HG03039 (cell line): ENCODE data around the gene RAB3B.
"Not testable (repeated sequence)": the region's sequence is repeated elsewhere in the genome, so short reads cannot be mapped to it uniquely, and the experiment has no call there.

Experiments used
- ATAC-seq: cut with Tn5 transposase; IDR thresholded peaks from one replicate; pipeline ENCODE4 v1.9.1; 2021; ENCODE audit warnings: mild to moderate bottlenecking, moderate library complexity; ENCODE audit not compliant: unreplicated experiment

RAB3B gene

DNA sequence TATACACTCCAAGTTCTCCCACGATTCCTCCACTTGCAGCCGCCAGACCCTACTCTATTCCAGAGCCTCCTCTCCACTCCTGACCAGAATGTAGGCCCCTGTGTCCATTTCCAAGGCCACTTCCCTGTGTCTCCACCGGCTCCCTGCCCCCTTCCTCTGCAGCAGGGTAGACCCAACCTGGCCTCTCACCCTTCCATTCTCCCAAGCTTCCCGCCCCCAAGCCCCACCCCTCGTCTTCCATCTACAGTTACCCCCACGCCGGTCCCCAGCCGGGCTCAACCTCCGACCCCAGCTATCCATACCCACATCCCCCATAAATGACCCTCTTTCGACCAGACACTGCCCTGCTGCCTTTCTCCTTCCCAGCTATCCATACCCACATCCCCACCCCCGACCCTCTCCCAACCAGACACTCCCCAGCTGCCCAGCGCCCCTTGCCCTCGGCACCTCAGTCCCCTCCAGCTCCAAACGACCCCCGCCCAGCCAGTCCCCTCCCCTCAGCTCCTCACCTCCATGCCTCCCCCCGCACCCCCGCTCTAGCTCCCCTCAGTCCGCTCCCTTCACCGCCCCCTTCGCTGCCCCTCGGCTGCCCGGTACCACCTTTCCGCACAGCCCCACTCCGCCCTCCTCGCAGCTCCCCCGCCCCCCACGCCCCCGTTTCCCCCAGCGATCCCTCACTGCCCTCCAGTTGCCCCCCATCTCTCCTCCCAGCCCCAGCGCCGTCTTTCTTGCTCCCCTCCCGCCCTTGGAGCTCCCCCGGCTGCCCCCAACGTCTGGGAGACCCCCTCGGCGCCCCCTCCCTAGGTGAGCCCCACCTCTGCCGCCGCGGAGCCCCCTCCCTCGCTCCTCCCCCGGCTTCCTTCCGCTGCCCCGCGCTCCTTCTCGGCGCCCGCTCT lies 670 bp downstream of the RAB3B start:
- no peak for ATAC-seq

DNA sequence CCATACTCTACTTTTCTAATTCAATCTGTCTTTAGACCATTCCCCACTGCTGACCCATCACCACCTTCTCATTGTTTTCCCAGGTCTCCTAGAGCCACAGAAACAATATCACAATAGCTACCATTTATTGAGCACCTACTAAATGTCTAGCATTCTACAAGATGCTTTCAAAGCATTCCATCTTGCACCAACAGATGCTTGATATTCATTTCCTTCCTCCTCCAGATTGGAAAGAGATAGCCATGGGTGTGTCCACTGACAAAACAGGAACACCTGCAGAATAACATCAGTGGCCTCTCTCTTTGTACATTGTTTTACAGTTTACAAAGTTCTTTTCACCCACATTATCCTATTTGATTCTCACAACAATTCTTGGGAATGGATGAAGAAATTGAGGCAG lies 2.2 kb downstream of the RAB3B start:
- no peak for ATAC-seq

- ATAC-seq: no peak
Measured at GRCh38 chr1:51986718-51987117, 3.8 kb downstream of the RAB3B start.

- ATAC-seq: no peak
Measured at GRCh38 chr1:51982161-51982560, 8.3 kb downstream of the RAB3B start.

- ATAC-seq: no peak
Measured at GRCh38 chr1:51981555-51981954, 8.9 kb downstream of the RAB3B start.

GRCh38 chr1:51978099-51978498 lies 12.4 kb downstream of the RAB3B start:
- ATAC-seq: no peak

DNA sequence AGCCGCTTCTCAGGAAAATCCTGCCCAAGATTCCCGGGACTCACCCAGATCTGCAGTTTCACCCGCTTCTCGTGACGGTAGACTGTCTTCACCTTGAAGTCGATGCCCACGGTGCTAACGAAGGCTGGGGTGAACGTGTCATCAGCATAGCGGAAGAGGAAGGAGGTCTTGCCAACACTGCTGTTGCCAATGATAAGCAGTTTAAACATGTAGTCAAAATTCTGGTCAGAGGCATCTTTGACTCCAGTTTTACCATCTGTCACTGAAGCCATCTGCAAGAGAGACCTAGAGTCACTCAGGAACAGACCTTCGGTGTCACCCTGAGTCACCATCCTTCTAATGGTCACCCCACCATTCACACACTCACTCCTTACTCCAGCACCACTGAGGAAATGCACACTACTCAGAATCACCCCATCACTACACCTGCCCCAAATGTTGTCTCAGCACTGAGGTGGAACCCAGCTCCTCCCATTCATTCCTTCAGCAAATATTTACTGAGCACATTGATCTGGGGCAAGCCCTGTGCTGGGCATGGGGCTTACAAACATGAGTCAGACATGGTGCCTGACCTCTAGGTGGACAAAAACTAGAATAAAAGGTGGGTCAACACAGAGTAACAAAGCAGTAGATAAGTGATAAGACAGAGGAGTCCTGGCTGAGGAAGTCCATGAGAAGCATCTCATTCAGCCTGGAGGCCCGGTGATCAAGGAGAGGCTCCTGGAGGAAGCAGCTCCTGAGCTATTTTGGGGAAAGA lies 13.5 kb downstream of the RAB3B start:
- ATAC-seq: no peak

DNA sequence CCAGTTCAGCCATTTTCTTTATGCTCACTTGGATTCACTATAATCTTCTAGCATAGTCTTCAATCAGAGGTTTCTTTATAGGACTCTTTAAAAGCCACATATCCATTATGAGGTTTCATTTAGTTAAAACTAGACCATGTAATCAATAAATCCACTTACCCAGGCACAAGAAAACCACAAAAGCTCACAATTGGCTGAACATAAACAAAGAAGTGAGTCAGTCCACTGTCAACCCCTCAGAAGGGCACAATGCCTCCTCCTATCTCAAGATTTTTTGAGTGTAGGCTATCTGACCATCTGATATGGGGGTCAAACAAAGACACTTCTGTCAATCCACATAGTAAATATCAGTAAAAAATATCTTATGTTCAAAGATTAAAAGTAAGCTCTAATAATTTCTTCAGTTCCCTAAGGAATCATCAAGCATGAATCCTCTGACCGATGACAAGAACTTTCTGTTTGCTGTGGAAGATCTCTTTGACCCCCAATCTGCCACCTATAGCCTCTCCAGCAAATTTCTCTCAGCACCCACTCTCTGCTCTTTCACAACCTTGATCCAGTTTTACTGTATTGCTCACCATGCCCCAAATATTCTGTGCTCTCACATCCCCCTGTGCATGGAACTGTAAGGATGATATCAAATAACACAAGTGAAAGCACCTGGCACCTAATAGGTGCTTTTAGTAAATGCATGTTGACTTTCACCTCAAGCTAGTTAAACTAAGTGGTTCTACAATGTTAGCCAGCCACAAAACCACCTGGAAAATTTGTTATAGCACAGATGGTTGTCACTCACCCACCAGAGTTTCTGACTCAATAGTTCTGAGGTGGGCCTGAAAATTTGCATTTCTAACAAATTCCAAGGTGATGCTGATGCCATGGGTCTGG lies 16.7 kb downstream of the RAB3B start:
- ATAC-seq: no peak

DNA sequence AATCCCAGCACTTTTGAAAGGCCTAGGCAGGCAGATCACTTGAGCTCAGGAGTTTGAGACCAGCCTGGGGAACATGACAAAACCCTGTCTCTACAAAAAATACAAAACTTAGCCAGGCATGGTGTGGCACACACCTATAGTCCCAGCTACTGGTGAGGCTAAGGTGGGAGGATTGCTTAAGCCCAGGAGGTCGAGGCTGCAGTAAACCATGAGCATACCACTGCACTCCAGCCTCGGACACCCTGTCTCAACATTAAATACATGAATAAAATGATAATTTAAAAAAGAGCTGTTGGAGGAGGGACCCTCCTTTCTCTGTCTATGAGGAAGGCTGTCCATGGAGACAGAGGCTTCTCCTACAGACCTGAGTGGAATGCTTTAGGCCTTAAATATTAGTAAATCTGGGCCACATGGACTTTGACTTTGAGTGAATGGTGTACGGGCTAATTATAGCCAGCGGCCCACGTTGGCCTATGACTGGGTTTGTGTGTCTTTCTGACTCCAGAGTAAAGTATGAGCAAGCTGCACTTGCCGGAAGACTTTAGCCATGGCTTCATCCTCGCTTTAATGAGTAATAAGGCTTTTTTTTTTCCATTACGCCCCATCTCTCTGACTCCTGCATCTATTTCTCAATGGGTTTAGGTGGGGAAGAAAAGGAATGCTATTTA lies 21.3 kb downstream of the RAB3B start:
- ATAC-seq: no peak

GRCh38 chr1:51968632-51969031 lies 21.9 kb downstream of the RAB3B start:
- ATAC-seq: no peak

DNA sequence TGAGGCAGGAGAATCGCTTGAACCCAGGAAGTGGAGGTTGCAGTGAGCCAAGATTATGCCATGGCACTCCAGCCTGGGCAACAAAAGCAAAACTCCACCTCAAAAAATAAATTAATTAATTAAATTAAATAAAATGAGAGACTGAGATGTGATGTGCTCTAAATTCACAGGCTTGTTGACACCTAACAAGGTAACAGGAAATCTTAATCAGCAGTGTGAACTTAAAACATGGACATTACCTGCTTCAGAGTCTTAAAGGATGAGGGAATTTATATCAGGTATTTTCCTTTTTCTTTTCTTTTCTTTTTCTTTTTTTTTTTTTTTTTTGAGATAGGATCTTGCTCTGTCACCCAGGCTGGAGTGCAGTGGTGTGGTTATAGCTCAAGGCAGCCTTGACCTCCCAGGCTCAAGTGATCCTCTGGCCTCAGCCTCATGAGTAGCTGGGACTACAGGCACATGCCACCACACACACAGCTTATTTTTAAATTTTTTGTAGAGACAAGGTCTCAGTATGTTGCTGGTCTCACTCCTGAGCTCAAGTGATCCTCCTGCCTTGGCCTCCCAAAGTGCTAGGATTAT lies 23.2 kb downstream of the RAB3B start:
- ATAC-seq: not testable (repeated sequence)

DNA sequence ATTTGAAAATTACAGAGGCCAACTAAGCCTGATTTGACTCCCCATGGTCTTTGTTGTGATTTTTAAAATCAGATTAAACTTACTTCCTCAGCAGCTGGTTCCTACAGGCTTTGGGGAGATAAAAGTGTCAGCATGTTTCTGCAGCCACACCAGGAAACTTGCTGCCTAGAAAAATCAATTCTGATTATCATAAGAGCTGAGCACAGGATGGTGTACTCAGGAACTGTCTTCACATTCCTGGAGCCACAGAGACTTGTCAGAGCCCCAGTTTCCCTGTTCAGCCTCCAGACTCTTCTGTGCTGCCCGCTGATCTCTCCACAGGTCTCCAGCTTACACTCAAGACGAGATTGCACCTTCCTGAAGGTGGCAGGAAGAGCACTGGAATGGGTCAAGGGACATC lies 23.9 kb downstream of the RAB3B start:
- no peak for ATAC-seq

DNA sequence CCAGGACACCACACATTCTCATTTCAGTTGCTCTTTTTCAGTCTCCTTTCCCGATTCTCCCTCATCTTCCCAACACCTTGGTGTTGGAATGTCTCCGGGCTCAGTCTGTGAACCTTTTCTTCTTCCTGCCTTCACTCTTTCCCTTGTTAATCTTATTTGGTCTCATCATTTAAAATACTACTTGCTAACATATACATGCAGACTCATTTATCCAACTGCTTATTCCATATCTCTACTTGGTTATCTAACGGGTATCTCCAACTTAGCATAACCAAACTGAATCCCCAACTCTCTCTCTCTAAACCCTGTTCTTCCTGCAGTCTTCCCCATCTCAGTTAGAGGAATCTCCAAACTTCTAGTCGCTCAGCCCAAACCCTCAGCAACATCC lies 26.2 kb downstream of the RAB3B start:
- ATAC-seq: no peak

DNA sequence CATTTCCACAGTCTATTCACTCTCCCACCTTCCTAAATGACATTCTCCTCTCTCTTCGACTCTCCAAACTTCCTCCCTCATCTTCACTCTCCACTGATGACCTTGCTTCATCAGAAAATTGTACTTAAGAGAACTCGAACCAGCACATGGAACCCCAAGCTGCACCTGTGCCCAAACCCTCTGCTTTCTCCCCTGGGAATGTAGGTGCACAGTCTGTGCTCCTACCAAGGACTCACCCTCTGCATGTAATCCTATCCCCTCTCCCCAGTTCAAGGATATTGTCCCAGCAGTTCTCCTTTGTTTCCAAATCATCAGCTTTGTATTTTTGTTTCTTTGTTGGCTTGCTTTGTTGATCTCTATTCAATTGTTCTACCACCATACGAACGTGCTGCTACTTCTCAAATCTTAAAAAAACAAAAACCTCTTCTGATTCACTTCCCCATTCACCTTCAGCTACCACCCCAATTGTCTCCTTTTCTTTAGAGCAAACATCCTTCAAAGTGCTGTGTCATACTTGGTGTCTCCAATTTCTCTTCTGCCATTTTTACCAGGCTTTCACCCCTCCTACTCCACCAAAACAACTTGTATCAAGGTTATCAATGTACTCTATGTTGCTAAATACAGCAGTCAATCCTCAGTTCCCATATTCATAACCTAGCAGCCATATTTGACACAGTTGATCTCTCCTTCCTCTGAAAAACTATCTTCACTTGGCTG lies 26.8 kb downstream of the RAB3B start:
- ATAC-seq: no peak

DNA sequence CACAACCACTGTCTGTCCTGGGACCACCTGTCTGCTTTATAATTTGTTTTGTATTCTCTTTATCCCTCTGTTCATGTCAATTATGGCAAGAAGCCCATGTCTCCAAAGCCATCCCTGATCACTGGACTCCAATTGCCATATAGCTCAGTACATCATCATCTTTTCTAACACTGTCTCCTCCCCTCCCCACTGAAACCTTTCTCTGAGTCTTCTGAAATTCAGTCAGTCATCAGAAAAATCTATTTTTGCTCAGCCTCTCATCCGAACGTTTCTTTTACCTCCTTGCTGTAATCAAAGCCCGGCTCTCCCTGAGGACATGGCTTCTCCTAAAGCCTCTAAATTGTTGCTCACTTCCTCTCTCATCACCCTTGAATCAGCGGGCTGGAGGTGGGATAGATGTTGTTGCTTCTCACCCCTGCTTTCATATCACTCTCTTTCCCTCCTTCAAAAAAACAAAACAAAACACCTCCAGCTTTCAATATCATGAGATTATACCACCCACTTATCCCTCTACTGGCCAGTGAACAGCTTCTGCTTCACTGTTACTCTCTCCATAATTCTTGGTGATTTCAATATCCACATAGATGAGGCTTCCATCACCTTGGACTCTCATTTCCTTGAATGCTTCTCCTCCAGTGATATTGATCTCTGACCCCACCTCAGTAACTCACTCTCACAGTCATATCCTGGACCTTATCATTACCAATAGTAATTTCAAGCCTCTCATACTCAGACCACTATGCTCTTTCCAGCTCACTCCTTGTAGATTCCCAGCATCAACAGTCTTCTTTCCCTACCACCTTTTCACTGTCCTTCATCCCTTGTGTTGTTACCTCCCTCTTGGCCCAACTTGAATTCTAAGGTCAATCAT lies 27.8 kb downstream of the RAB3B start:
- ATAC-seq: no peak

GRCh38 chr1:51961954-51962353 lies 28.5 kb downstream of the RAB3B start:
- ATAC-seq: no peak

GRCh38 chr1:51961231-51961630 lies 29.3 kb downstream of the RAB3B start:
- ATAC-seq: no peak

DNA sequence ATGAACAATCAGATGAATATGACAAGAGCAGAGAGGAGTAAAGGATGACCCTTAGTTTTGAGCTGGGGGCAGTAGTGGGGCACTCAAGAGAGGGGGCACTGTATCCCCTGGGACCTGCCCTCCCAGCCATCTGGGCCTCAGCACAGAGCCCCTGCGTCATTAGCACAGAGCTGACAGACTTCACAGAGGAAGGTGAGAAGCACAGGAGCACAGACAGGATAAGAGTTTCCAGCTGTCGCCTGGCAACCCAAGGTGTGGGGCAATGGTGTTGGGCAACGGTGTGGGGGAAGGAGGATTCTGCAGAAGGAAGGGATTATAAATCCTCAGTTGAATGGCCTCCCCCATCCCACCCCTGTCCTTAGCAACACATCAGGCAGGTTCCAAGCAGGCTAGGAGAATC lies 30.2 kb downstream of the RAB3B start:
- no peak for ATAC-seq

DNA sequence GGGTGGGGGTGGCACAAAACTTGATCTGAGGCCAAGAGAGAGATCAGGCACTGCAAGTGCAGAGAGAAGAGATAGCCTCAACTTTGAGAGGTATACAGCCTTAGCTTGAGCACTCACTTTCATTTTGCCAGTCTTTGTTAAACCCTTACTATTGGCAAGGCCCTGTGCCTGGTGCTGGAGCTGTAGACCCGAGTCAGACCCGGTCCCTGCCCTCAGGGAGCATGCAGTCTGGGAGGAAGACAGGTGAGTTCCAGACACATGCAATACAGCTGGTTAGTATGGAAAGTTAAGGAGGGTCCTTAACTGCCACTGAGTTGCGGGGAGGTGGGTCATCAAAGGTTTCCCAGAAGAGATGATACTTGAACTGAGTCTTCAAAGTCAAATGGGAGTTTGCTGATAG lies 31.7 kb downstream of the RAB3B start:
- ATAC-seq: no peak
